ENCODE data around the gene TCN2.

GRCh38 chr22:30562366-30562765 is 44.6 kb upstream of the TCN2 start:
- TF ChIP-seq CTCF (IDR thresholded peaks at IDR 0.05) (no peak), POLR2A (IDR thresholded peaks at IDR 0.05) (no peak)

Data from thyroid gland (tissue), 4 donors.